A549 (cell line): ENCODE data around the gene CLASP1. TPM values are rescaled to one million over a fixed set of nuclear protein-coding genes. Genes with fewer than 3 reads are reported as not detected.

Experiments used
- ATAC-seq, 2 experiments: fragments of 200-7000 bp in 1 of 2; fragments of >200 bp in 1 of 2; cut with Nextera tagmentation in 1 of 2; cut with Tn5 transposase in 1 of 2; 3 replicates each; pipeline versions ENCODE4 v1.8.0 to v1.9.1; 2018 to 2020; ENCODE audit warnings: mild to moderate bottlenecking in 1 of 2, moderate library complexity in 1 of 2
- CTCF ChIA-PET: fragments of 300-600 bp; sonication (Branson Sonifier 250); formaldehyde crosslinking; extraction: SDS; loops from one replicate; lab custom pipeline; 2021; ENCODE audit warnings: antibody characterized with exemption, inconsistent platforms; lab: Yijun Ruan, JAX
- POLR2A ChIA-PET: fragments of 350-600 bp; formaldehyde crosslinking; extraction: SDS; loops from one replicate; lab custom pipeline; 2021; ENCODE audit warnings: antibody characterized with exemption, inconsistent platforms; lab: Yijun Ruan, JAX
- DNase-seq, 2 experiments: peaks; one replicate each; pipeline versions ENCODE4 v3.0.0 to v3.0.0-alpha.2; 2011 to 2016; ENCODE audit warnings: low read depth in 1 of 2, low spot score in 1 of 2
- FAIRE-seq: peaks from 2 replicates; lab custom pipeline; 2011; peaks lifted over from hg19 to GRCh38; lab: Jason Lieb, UNC
- H3K27ac ChIP-seq, 2 experiments: fragments of >200 bp; sonication (Bioruptor Twin); formaldehyde crosslinking; 3 replicates each; pipeline ENCODE4 v1.5.1; 2016 to 2017
- H3K4me1 ChIP-seq: fragments of >200 bp; sonication (Bioruptor Twin); formaldehyde crosslinking; 3 replicates; pipeline ENCODE4 v1.6.1; 2016
- H3K4me2 ChIP-seq: fragments of >200 bp; sonication (Bioruptor Twin); formaldehyde crosslinking; 3 replicates; pipeline ENCODE4 v1.6.1; 2016
- H3K4me3 ChIP-seq: fragments of >200 bp; sonication (Bioruptor Twin); formaldehyde crosslinking; 3 replicates; pipeline ENCODE4 v1.5.1; 2016
- H3K9me3 ChIP-seq: fragments of >200 bp; sonication (Bioruptor Twin); formaldehyde crosslinking; 3 replicates; pipeline ENCODE4 v1.6.1; 2016
- CBX8 ChIP-seq: fragments of 200-600 bp; sonication (generic); IDR thresholded peaks from 2 replicates; pipeline ENCODE4 v1.6.1; 2016
- CHD2 ChIP-seq: fragments of 150-350 bp; IDR thresholded peaks from 2 replicates; pipeline ENCODE4 v1.6.1; 2014; ENCODE audit warnings: low read length; ENCODE audit not compliant: partially characterized antibody
- CHD4 ChIP-seq: fragments of 200-600 bp; sonication (generic); IDR thresholded peaks from 2 replicates; pipeline ENCODE4 v1.6.1; 2016; ENCODE audit warnings: antibody characterized with exemption, mild to moderate bottlenecking, borderline replicate concordance
- EHF ChIP-seq: fragments of 250-450 bp; sonication (Bioruptor Pico); IDR thresholded peaks from 2 replicates; pipeline ENCODE4 v1.5.0; 2020; ENCODE audit warnings: mild to moderate bottlenecking
- EHMT2 ChIP-seq: fragments of 200-600 bp; sonication (generic); IDR thresholded peaks from 2 replicates; pipeline ENCODE4 v1.6.1; 2016; ENCODE audit warnings: antibody characterized with exemption, low read depth, mild to moderate bottlenecking, moderate library complexity
- EP300 ChIP-seq, 2 experiments: fragments of >200 bp; sonication (Bioruptor Twin); formaldehyde crosslinking; IDR thresholded peaks; 2 replicates in 1 of 2; 3 replicates in 1 of 2; pipeline ENCODE4 v1.6.1; 2016 to 2017
- ESRRA ChIP-seq: fragments of 150-350 bp; IDR thresholded peaks from 2 replicates; pipeline ENCODE4 v1.6.1; 2014; ENCODE audit warnings: mild to moderate bottlenecking, low read length, borderline replicate concordance
- HOXA7 ChIP-seq: fragments of 250-450 bp; sonication (Bioruptor Pico); IDR thresholded peaks from 2 replicates; pipeline ENCODE4 v1.5.0; 2020; ENCODE audit warnings: mild to moderate bottlenecking, moderate library complexity
- NR3C1 ChIP-seq: fragments of >200 bp; sonication (Bioruptor Twin); formaldehyde crosslinking; IDR thresholded peaks from 3 replicates; pipeline ENCODE4 v1.6.1; 2017
- TFCP2L1 ChIP-seq: fragments of 250-450 bp; sonication (Bioruptor Pico); IDR thresholded peaks from 2 replicates; pipeline ENCODE4 v1.5.0; 2021; ENCODE audit warnings: mild to moderate bottlenecking
- ZC3H11A ChIP-seq: fragments of 450-650 bp; IDR thresholded peaks from 2 replicates; pipeline ENCODE4 v1.6.1; 2014; ENCODE audit warnings: antibody characterized with exemption, mild to moderate bottlenecking
- ZNF302 ChIP-seq: fragments of 250-450 bp; sonication (Bioruptor Pico); IDR thresholded peaks from 2 replicates; pipeline ENCODE4 v1.9.0; 2021; ENCODE audit warnings: inconsistent platforms, mild to moderate bottlenecking, moderate library complexity
- ZSCAN20 ChIP-seq: fragments of 250-450 bp; sonication (Bioruptor Pico); IDR thresholded peaks from 2 replicates; pipeline ENCODE4 v1.8.0; 2022; ENCODE audit warnings: mild to moderate bottlenecking, moderate library complexity
- WGBS: methylation state at CpG from one replicate; pipeline ENCODE4 v1.1.6; 2017; ENCODE audit errors: missing lambda C conversion rate; 5-methylcytosine and 5-hydroxymethylcytosine counted together
- polyA plus RNA-seq, 4 experiments: library from polyadenylated mRNA; depleted of rRNA in 3 of 4; stranded (reverse); fragments of >200 nt; fragmentation: RNase III in 1 of 4; extraction: RNeasy Plus Mini Kit Qiagen cat#74134 plus additional on column Dnase treatment in 1 of 4; gene quantifications; 2 replicates in 3 of 4; 3 replicates in 1 of 4; pipeline ENCODE4 v1.2.3, GENCODE V29; 2011 to 2017
- TF ChIP-seq, protein P1 (sequence below): fragments of >200 bp; sonication (Bioruptor Twin); formaldehyde crosslinking; IDR thresholded peaks from 3 replicates; pipeline ENCODE4 v1.5.1; 2016
- TF ChIP-seq, protein P2 (sequence below): fragments of >200 bp; sonication (Bioruptor Twin); formaldehyde crosslinking; IDR thresholded peaks from 3 replicates; pipeline ENCODE4 v1.6.1; 2016
- TF ChIP-seq, protein P3 (sequence below): fragments of 250-450 bp; sonication (Bioruptor Pico); IDR thresholded peaks from 2 replicates; pipeline ENCODE4 v1.5.0; 2020; ENCODE audit warnings: low read depth, mild to moderate bottlenecking, moderate library complexity
- TF ChIP-seq, protein P4 (sequence below): fragments of 200-600 bp; sonication (generic); IDR thresholded peaks from 2 replicates; pipeline ENCODE4 v1.6.1; 2016; ENCODE audit warnings: antibody characterized with exemption, mild to moderate bottlenecking, moderate library complexity
- TF ChIP-seq, protein P5 (sequence below): fragments of 150-350 bp; IDR thresholded peaks from 2 replicates; pipeline ENCODE4 v1.6.1; 2014; ENCODE audit warnings: low read depth, mild to moderate bottlenecking, low read length
- TF ChIP-seq, protein P6 (sequence below): fragments of 450-650 bp; IDR thresholded peaks from 2 replicates; pipeline ENCODE4 v1.6.1; 2014; ENCODE audit warnings: antibody characterized with exemption
- TF ChIP-seq, protein P7 (sequence below): fragments of >200 bp; sonication (Bioruptor Twin); formaldehyde crosslinking; IDR thresholded peaks from 2 replicates; pipeline ENCODE4 v1.6.1; 2016

Gene CLASP1
- polyA plus RNA-seq, 2 of the 4 experiments (the other 2 are of a cell fraction): 11.7 to 15.8 TPM

DNA sequence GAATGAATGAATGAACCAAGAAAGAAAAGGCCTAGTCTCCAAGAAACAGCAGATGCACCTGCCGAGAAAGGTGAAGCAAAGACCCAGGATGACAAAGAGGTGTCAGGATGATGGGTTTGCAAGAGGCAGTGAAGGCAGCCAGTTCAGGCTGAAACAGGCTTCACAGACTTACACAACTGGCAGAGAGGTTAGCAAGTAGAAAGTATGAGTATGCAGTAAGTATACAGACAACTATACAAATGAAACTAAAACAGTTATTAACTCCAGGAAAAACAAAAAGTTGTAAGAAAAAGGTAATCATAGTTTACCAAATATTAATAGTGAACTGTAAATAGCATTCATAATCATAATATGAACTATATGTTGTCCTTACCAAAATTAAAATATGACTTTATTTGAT is 138.4 kb downstream of the CLASP1 start:
- no peaks in the 10 kb centered on the region for H3K4me1 ChIP-seq
- H3K9me3 ChIP-seq: no peaks in the 10 kb centered on the region
- CTCF ChIA-PET: no interaction called here
- no peak overlapping the region for H3K4me2 ChIP-seq
- no peak overlapping the region for H3K4me3 ChIP-seq
- FAIRE-seq (no peak), DNase-seq (no peak), ATAC-seq (no peak)
- 74% methylated on average over 1 of the region's 1 CpG for WGBS
- TF ChIP-seq, protein P1, sequence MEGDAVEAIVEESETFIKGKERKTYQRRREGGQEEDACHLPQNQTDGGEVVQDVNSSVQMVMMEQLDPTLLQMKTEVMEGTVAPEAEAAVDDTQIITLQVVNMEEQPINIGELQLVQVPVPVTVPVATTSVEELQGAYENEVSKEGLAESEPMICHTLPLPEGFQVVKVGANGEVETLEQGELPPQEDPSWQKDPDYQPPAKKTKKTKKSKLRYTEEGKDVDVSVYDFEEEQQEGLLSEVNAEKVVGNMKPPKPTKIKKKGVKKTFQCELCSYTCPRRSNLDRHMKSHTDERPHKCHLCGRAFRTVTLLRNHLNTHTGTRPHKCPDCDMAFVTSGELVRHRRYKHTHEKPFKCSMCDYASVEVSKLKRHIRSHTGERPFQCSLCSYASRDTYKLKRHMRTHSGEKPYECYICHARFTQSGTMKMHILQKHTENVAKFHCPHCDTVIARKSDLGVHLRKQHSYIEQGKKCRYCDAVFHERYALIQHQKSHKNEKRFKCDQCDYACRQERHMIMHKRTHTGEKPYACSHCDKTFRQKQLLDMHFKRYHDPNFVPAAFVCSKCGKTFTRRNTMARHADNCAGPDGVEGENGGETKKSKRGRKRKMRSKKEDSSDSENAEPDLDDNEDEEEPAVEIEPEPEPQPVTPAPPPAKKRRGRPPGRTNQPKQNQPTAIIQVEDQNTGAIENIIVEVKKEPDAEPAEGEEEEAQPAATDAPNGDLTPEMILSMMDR: no peak
- TF ChIP-seq, protein P2, sequence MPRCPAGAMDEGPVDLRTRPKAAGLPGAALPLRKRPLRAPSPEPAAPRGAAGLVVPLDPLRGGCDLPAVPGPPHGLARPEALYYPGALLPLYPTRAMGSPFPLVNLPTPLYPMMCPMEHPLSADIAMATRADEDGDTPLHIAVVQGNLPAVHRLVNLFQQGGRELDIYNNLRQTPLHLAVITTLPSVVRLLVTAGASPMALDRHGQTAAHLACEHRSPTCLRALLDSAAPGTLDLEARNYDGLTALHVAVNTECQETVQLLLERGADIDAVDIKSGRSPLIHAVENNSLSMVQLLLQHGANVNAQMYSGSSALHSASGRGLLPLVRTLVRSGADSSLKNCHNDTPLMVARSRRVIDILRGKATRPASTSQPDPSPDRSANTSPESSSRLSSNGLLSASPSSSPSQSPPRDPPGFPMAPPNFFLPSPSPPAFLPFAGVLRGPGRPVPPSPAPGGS: no peak
- no peak overlapping the region for H3K27ac ChIP-seq
- POLR2A ChIA-PET: no interaction called here

DNA sequence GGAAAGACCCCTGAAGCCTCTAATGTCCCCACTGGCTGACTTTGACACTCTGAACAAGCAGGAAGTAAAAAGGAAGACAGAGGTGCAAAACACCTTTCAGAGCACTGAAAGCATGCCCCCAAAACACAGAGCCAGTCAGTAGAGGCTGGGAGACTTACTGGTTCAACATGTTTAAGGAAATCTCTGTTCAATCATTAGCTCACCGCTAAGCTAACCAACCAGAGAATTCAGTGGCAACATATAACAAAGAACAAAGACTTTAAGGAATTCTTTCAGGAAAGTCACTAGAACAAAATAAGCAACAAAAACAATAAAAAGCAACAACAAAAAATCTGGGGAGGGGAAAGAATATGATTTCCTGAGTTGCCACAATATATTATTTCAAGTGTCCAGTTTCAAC is 142.6 kb downstream of the CLASP1 start:
- Histone ChIP-seq H3K27ac (no peak overlapping the region), H3K4me1 (peaks cover 15% of the 10 kb centered on the region; the same call in 2 of the 3 replicates), H3K4me2 (no peak overlapping the region), H3K9me3 (no peaks in the 10 kb centered on the region), H3K4me3 (no peak overlapping the region)
- CTCF ChIA-PET: no interaction called here
- ATAC-seq (no peak), DNase-seq (no peak), FAIRE-seq (no peak)
- POLR2A ChIA-PET: no interaction called here
- TF ChIP-seq, protein P3, sequence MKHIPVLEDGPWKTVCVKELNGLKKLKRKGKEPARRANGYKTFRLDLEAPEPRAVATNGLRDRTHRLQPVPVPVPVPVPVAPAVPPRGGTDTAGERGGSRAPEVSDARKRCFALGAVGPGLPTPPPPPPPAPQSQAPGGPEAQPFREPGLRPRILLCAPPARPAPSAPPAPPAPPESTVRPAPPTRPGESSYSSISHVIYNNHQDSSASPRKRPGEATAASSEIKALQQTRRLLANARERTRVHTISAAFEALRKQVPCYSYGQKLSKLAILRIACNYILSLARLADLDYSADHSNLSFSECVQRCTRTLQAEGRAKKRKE: no peak
- WGBS: 100% methylated on average over 1 of the region's 1 CpG

DNA sequence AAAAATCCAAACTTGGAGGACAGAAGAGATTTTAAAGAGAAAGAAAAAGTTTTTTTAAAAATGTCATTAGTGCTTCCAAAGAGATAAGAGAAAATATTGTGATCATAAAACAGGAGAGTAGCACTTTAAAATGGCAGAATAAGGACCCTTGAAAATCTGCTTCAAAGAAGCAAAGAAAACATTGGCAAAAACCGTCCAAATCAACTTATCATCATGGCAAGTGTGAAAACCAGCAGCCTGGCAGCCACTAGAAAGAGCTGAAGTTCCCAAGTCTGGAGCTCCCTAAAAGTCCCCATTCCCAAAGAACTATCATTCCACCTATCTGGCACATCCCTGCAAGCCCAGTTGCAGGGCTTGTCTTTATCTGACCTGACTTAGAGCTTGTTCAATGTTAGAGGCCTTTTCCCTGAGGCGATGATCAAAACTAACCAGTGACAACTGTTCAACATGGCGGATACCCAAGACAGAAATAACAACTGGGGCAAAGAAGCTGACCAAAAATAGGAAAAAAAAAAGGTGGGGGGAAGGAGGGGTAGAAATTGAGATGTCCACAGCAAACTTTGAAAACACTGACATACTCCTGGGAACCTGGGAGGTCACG is 143.2 kb downstream of the CLASP1 start:
- Histone ChIP-seq H3K4me2 (no peak overlapping the region), H3K4me3 (no peak overlapping the region), H3K9me3 (no peaks in the 10 kb centered on the region), H3K27ac (no peak overlapping the region), H3K4me1 (peaks cover 16% of the 10 kb centered on the region; the same call in 2 of the 3 replicates)
- ATAC-seq: no peak
- DNase-seq: no peak
- 92% methylated on average over 4 of the region's 4 CpGs for WGBS
- ChIA-PET POLR2A (no interaction called here), CTCF (no interaction called here)
- FAIRE-seq: no peak
- TF ChIP-seq TFCP2L1 (CRISPR knock-in tag) (no peak), CBX8 (no peak), NR3C1 (no peak), EP300 (IDR thresholded peaks at IDR 0.05) (no peak), EHF (CRISPR knock-in tag) (no peak), ZNF302 (CRISPR knock-in tag) (no peak), ZC3H11A (no peak), HOXA7 (no peak), ZSCAN20 (CRISPR knock-in tag) (no peak), EHMT2 (no peak), CHD4 (no peak), ESRRA (no peak), CHD2 (no peak)
- TF ChIP-seq, protein P4, sequence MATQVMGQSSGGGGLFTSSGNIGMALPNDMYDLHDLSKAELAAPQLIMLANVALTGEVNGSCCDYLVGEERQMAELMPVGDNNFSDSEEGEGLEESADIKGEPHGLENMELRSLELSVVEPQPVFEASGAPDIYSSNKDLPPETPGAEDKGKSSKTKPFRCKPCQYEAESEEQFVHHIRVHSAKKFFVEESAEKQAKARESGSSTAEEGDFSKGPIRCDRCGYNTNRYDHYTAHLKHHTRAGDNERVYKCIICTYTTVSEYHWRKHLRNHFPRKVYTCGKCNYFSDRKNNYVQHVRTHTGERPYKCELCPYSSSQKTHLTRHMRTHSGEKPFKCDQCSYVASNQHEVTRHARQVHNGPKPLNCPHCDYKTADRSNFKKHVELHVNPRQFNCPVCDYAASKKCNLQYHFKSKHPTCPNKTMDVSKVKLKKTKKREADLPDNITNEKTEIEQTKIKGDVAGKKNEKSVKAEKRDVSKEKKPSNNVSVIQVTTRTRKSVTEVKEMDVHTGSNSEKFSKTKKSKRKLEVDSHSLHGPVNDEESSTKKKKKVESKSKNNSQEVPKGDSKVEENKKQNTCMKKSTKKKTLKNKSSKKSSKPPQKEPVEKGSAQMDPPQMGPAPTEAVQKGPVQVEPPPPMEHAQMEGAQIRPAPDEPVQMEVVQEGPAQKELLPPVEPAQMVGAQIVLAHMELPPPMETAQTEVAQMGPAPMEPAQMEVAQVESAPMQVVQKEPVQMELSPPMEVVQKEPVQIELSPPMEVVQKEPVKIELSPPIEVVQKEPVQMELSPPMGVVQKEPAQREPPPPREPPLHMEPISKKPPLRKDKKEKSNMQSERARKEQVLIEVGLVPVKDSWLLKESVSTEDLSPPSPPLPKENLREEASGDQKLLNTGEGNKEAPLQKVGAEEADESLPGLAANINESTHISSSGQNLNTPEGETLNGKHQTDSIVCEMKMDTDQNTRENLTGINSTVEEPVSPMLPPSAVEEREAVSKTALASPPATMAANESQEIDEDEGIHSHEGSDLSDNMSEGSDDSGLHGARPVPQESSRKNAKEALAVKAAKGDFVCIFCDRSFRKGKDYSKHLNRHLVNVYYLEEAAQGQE: no peak
- TF ChIP-seq, protein P5, sequence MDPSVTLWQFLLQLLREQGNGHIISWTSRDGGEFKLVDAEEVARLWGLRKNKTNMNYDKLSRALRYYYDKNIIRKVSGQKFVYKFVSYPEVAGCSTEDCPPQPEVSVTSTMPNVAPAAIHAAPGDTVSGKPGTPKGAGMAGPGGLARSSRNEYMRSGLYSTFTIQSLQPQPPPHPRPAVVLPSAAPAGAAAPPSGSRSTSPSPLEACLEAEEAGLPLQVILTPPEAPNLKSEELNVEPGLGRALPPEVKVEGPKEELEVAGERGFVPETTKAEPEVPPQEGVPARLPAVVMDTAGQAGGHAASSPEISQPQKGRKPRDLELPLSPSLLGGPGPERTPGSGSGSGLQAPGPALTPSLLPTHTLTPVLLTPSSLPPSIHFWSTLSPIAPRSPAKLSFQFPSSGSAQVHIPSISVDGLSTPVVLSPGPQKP: no peak
- TF ChIP-seq, protein P6, sequence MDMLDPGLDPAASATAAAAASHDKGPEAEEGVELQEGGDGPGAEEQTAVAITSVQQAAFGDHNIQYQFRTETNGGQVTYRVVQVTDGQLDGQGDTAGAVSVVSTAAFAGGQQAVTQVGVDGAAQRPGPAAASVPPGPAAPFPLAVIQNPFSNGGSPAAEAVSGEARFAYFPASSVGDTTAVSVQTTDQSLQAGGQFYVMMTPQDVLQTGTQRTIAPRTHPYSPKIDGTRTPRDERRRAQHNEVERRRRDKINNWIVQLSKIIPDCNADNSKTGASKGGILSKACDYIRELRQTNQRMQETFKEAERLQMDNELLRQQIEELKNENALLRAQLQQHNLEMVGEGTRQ: no peak
- TF ChIP-seq, protein P7, sequence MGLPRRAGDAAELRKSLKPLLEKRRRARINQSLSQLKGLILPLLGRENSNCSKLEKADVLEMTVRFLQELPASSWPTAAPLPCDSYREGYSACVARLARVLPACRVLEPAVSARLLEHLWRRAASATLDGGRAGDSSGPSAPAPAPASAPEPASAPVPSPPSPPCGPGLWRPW: no peak
- TF ChIP-seq, protein P2: no peak
